Fibroblast of lung (primary cell): ENCODE data around the gene LAMC3. TPM values are rescaled to one million over a fixed set of nuclear protein-coding genes. Genes with fewer than 3 reads are reported as not detected.

Experiments used
- DNase-seq, 2 donors: peaks; one replicate each; pipeline versions ENCODE4 v3.0.0 to v3.0.0-alpha.2; 2010; ENCODE audit warnings: low read depth in 2 of 2
- H2AFZ ChIP-seq: 2 replicates; pipeline ENCODE4 v1.5.1; 2012; ENCODE audit warnings: low read length, control low read depth, inconsistent platforms
- H3K27ac ChIP-seq: 2 replicates; pipeline ENCODE4 v1.5.1; 2011; ENCODE audit warnings: low read length, control low read depth; ENCODE audit not compliant: insufficient read depth
- H3K27me3 ChIP-seq: 2 replicates; pipeline ENCODE4 v1.5.1; 2011; ENCODE audit warnings: mild to moderate bottlenecking, low read length; ENCODE audit not compliant: control insufficient read depth, insufficient read depth
- H3K36me3 ChIP-seq: 2 replicates; pipeline ENCODE4 v1.5.1; 2011; ENCODE audit warnings: low read length; ENCODE audit not compliant: control insufficient read depth, insufficient read depth
- H3K4me1 ChIP-seq: 2 replicates; pipeline ENCODE4 v1.5.1; 2011; ENCODE audit warnings: low read length; ENCODE audit not compliant: control insufficient read depth, insufficient read depth; ENCODE audit errors: extremely low read depth
- H3K4me2 ChIP-seq: 2 replicates; pipeline ENCODE4 v1.5.1; 2011; ENCODE audit warnings: low read length, control low read depth; ENCODE audit not compliant: insufficient read depth; ENCODE audit errors: extremely low read depth
- H3K4me3 ChIP-seq, 4 experiments: fragments of 200-600 bp in 1 of 4; sonication (generic) in 1 of 4; replicated peaks in 1 of 4; 2 replicates each; pipeline ENCODE4 v1.5.1; 2011 to 2016; ENCODE audit warnings: low read length in 4 of 4, low read depth in 3 of 4, mild to moderate bottlenecking in 3 of 4, control low read depth in 2 of 4, inconsistent platforms in 1 of 4, mixed read lengths in 1 of 4; ENCODE audit not compliant: insufficient read depth in 1 of 4; ENCODE audit errors: control extremely low read depth in 1 of 4
- H3K79me2 ChIP-seq: 2 replicates; pipeline ENCODE4 v1.5.1; 2012; ENCODE audit warnings: mild to moderate bottlenecking, low read length, inconsistent platforms; ENCODE audit not compliant: control insufficient read depth, insufficient read depth
- H3K9ac ChIP-seq: 2 replicates; pipeline ENCODE4 v1.5.1; 2011; ENCODE audit warnings: mild to moderate bottlenecking, low read length, control low read depth; ENCODE audit not compliant: insufficient read depth
- H3K9me3 ChIP-seq: 2 replicates; pipeline ENCODE4 v1.5.1; 2012; ENCODE audit warnings: low read depth, low read length; ENCODE audit not compliant: control insufficient read depth, insufficient read depth
- H4K20me1 ChIP-seq: 2 replicates; pipeline ENCODE4 v1.5.1; 2011; ENCODE audit warnings: low read length; ENCODE audit not compliant: control insufficient read depth, insufficient read depth; ENCODE audit errors: extremely low read depth
- EZH2 ChIP-seq: IDR thresholded peaks from 2 replicates; pipeline ENCODE4 v1.5.1; 2012; ENCODE audit warnings: low read length, control low read depth, mild to moderate bottlenecking; ENCODE audit errors: missing control alignments
- polyA plus RNA-seq, 2 donors: library from polyadenylated mRNA; depleted of rRNA in 1 of 2; stranded (reverse) in 1 of 2; unstranded in 1 of 2; fragments of >200 nt; gene quantifications; 2 replicates each; pipeline ENCODE4 v1.2.1, GENCODE V29; 2011 to 2012; ENCODE audit warnings: missing spikeins in 1 of 2
- total RNA-seq: library from RNA; depleted of rRNA; stranded (reverse); fragments of >200 nt; gene quantifications from 2 replicates; pipeline ENCODE4 v1.2.1, GENCODE V29; 2014
- TF ChIP-seq, protein P1 (sequence below), 2 donors: IDR thresholded peaks in 1 of 2; conservative IDR thresholded peaks in 1 of 2; 1 replicate in 1 of 2; 2 replicates in 1 of 2; pipeline ENCODE4 v1.5.1; 2011 to 2012; ENCODE audit warnings: low read length in 2 of 2, control low read depth in 1 of 2, inconsistent platforms in 1 of 2, low read depth in 1 of 2, mild to moderate bottlenecking in 1 of 2

LAMC3 gene
- total and polyA plus RNA-seq, 2 donors (not counting 1 experiment from before 2014, with no cell fraction given) = 0.17 to 1.4 TPM

DNA sequence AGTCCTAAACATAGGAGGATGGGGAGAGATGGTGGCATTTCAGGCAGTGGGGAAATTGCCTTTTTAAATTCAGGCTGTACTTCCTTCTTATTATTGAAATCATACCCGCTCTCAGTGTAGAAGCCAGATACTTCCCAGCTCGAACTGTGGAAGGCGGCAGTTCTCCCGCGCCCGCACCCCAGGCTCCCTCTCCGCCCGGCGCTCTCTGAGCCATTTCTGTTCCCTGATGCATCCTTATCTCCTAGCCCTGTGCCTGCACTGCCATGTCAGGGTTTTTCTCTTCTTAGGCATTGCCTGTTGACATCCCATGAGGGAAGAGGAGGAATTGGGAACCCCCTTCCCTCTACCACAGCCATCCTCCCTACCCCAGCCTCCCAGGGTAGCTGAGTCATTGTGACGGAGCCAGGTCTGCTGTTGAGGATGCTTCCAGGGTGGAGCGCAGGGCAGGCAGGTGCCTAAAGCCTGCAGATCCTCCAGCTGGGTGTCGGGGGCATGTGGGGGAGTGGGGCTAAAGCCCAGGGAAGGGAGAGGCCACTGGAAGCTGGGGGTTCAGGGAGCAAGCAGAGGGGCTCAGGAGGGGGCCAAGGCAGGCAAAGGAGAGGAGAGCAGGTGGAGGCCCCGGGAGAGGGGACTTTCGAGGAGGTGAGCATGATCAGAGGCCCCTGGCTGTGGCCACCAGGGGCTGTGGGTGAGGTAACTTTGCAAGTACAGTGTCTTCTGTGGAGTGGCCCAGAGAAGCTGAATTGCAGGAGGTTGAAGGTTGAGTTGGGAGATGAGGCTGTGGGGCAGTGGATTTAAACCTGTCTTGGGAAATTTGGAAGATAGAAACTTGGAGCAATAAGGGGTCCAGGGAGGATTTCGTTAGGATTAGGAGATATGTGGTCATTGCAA lies 16.2 kb downstream of the LAMC3 start:
- Histone ChIP-seq H3K36me3 (no peaks in the 10 kb centered on the region), H3K79me2 (no peaks in the 10 kb centered on the region), H3K4me2 (no peak overlapping the region), H4K20me1 (no peaks in the 10 kb centered on the region), H3K27ac (no peak overlapping the region), H3K4me1 (no peaks in the 10 kb centered on the region), H2AFZ (no peak overlapping the region), H3K9ac (no peak overlapping the region), H3K9me3 (no peaks in the 10 kb centered on the region), H3K4me3 (no peak overlapping the region), H3K27me3 (peaks cover 5% of the 10 kb centered on the region)
- TF ChIP-seq, protein P1, sequence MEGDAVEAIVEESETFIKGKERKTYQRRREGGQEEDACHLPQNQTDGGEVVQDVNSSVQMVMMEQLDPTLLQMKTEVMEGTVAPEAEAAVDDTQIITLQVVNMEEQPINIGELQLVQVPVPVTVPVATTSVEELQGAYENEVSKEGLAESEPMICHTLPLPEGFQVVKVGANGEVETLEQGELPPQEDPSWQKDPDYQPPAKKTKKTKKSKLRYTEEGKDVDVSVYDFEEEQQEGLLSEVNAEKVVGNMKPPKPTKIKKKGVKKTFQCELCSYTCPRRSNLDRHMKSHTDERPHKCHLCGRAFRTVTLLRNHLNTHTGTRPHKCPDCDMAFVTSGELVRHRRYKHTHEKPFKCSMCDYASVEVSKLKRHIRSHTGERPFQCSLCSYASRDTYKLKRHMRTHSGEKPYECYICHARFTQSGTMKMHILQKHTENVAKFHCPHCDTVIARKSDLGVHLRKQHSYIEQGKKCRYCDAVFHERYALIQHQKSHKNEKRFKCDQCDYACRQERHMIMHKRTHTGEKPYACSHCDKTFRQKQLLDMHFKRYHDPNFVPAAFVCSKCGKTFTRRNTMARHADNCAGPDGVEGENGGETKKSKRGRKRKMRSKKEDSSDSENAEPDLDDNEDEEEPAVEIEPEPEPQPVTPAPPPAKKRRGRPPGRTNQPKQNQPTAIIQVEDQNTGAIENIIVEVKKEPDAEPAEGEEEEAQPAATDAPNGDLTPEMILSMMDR (conservative IDR thresholded peaks at IDR 0.05 in 1 of 2, IDR thresholded peaks at IDR 0.05 in 1 of 2; ENCODE audit: low read depth in 1 of 2, low read length in 2 of 2) = no peak
- DNase-seq = no peak

DNA sequence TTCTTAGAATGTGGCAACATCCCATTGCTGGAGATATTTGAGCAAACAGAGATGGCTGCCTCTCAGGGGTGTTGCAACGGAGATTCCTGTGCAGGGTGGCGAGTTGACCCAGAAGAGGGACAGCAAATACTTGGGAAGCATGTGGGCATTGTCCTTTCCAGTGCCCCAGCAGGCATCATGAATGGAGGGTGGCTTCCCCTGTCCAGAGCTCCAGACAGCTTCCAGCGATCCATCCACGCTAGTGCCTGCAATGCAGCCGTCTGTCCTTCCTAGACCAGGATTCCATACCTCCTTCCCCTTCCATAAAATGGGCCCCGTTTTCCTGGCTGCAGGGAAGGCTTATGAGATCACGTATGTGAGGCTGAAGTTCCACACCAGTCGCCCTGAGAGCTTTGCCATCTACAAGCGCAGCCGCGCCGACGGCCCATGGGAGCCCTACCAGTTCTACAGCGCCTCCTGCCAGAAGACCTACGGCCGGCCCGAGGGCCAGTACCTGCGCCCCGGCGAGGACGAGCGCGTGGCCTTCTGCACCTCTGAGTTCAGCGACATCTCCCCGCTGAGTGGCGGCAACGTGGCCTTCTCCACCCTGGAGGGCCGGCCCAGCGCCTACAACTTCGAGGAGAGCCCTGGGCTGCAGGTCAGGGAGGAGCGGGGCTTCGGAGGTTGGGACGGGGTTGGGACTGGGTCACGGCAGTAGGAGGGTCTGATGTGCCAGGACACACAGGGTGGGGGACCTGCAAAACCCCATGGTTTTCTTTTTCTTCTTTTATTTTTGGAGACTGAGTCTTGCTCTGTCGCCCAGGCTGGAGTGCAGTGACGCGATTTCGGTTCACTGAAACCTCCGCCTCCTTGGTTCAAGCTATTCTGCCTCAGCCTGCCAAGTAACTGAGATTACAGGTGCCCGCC lies 17.2 kb downstream of the LAMC3 start:
- Histone ChIP-seq H3K4me3 (no peak overlapping the region), H4K20me1 (no peaks in the 10 kb centered on the region), H3K4me2 (no peak overlapping the region), H3K36me3 (no peaks in the 10 kb centered on the region), H3K4me1 (no peaks in the 10 kb centered on the region), H3K27ac (no peak overlapping the region), H3K27me3 (peaks cover 5% of the 10 kb centered on the region), H2AFZ (no peak overlapping the region), H3K9me3 (no peaks in the 10 kb centered on the region), H3K9ac (no peak overlapping the region), H3K79me2 (no peaks in the 10 kb centered on the region)
- TF ChIP-seq, protein P1 (conservative IDR thresholded peaks at IDR 0.05 in 1 of 2, IDR thresholded peaks at IDR 0.05 in 1 of 2; ENCODE audit: low read depth in 1 of 2, low read length in 2 of 2) = no peak
- no peak for DNase-seq

DNA sequence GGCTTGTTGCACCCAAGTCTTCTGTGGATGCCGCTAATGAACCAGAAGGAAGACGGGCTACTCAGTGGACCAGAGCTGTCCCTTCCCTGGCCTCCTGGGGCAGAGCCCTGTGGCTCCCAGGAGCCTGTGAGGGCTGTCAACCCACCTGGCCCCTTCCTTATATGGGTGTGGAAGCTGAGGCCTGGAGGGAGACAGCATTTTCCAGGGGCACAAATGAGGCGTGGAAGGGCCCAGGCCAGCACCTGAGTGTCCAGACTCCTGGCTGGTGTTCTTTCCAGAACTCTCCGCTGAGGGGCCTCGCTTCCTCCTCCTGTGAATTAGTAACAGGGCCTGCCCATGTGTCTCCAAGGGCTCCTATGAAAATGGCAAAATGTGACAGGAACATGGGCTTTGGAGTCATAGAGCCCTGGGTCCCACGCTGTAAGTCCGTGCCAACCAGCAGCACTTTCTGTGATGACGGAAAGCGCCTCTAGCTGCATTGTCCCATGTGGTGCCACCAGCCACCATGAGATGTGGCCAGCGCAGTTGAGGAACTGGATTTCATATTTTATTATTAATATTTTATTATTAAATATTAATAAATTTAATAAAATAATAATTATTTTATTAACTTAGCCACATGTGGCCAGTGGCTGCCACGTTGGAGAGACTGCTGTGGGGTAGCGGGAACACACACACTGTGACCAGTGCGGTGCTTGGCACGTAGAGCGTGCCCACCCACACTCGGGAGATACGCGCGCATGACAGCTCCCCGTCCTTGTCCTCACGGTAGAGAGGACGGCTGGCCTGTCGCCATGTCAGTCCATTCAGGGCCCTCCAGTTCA lies 18.3 kb downstream of the LAMC3 start:
- no peaks in the 10 kb centered on the region for H3K4me1 ChIP-seq
- no peak overlapping the region for H3K4me3 ChIP-seq
- H3K36me3 ChIP-seq = no peaks in the 10 kb centered on the region
- TF ChIP-seq, protein P1 (conservative IDR thresholded peaks at IDR 0.05 in 1 of 2, IDR thresholded peaks at IDR 0.05 in 1 of 2; ENCODE audit: low read depth in 1 of 2, low read length in 2 of 2) = no peak
- TF ChIP-seq EZH2 = no peak
- H3K27me3 ChIP-seq = peaks cover 5% of the 10 kb centered on the region
- DNase-seq = no peak
- H3K79me2 ChIP-seq = no peaks in the 10 kb centered on the region
- H2AFZ ChIP-seq = no peak overlapping the region
- H3K9ac ChIP-seq = no peak overlapping the region
- no peak overlapping the region for H3K27ac ChIP-seq
- no peaks in the 10 kb centered on the region for H3K9me3 ChIP-seq
- no peak overlapping the region for H3K4me2 ChIP-seq
- no peaks in the 10 kb centered on the region for H4K20me1 ChIP-seq
